ENCODE data around the gene RNF5.

DNA sequence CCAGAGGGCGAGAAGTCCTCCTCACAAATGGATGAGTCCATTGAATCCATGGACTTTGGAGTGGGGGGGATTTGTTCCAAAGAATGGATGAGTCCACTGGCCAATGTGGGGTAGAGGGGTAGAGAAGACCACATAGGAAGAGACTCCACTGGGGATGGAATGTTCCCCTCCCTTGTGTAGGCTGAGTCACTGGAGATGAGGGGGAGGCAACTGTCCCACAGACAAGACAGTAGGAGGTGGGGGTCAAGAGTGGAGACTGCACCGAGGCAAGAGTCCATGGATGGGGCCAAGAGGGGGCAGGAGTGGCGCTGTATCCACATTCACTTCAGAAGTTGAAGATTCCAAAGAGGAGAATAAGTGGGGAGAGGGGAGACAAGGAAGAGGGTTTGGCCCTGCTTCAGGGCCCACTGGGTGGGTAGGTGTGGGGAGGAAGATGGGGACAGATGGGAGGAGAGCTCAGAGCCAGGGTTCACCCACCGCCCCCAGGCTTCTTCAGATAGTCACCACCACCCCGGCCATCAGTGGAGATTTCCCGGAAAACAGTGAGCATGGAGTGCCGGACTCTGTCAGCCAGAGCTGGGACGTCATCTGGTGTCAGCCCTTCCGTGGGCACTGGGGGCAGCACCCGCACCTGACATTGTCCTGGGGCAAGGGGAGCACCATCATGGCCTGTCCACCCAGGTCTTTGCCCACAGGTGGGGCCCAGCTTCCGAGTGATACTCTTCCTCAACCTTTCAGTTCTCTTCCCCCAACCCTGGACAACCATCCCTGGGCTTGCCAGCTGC, 9.2 kb upstream of the RNF5 start:
- TF ChIP-seq, protein P1, sequence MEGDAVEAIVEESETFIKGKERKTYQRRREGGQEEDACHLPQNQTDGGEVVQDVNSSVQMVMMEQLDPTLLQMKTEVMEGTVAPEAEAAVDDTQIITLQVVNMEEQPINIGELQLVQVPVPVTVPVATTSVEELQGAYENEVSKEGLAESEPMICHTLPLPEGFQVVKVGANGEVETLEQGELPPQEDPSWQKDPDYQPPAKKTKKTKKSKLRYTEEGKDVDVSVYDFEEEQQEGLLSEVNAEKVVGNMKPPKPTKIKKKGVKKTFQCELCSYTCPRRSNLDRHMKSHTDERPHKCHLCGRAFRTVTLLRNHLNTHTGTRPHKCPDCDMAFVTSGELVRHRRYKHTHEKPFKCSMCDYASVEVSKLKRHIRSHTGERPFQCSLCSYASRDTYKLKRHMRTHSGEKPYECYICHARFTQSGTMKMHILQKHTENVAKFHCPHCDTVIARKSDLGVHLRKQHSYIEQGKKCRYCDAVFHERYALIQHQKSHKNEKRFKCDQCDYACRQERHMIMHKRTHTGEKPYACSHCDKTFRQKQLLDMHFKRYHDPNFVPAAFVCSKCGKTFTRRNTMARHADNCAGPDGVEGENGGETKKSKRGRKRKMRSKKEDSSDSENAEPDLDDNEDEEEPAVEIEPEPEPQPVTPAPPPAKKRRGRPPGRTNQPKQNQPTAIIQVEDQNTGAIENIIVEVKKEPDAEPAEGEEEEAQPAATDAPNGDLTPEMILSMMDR (IDR thresholded peaks at IDR 0.05 in 4 of 5, conservative IDR thresholded peaks at IDR 0.05 in 1 of 5) = no peak
- TF ChIP-seq POLR2A (IDR thresholded peaks at IDR 0.05) = no peak

All from gastrocnemius medialis (tissue), 4 donors.